AG09319 (cell line): ENCODE data around the gene KRT7.

Source experiments
- DNase-seq: peaks from one replicate; pipeline ENCODE4 v3.0.0-alpha.2; 2010; ENCODE audit warnings: low read depth; ENCODE audit errors: extremely low read depth
- TF ChIP-seq, protein P1 (sequence below): IDR thresholded peaks from 2 replicates; pipeline ENCODE4 v1.5.1; 2011; ENCODE audit warnings: low read depth, mild to moderate bottlenecking, inconsistent platforms, low read length, moderate library complexity

Gene KRT7

DNA sequence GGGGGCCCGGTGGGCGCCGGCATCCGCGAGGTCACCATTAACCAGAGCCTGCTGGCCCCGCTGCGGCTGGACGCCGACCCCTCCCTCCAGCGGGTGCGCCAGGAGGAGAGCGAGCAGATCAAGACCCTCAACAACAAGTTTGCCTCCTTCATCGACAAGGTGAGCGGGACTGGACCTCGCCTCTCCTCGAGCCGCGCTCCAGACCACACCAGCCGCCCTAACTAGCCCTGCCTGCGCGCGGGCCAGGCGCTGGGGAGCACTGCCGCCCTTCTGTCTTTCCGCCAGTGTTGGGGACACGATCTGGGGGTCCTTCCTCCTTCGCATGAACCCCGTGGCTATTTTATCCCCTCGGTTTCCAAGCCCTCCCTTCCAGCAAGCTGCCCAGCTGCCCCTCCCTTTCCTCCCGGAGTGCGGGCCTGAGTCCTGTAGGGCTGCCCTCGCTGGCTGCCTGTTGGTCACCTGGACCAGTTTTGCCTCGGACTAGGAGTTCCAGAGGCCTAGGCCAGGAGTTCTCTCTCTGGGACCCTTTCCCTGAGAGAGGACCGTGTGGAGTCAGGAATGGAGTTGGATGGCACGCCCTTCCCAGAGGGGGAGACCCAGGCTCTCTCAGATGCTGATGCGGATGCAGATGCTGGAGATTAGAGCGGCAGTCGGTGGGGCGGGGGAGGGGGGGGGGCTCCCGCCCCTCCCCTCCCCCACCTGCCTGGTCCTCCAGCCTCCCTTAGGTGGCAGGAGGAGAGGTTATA, 592 bp downstream of the KRT7 start:
- TF ChIP-seq, protein P1, sequence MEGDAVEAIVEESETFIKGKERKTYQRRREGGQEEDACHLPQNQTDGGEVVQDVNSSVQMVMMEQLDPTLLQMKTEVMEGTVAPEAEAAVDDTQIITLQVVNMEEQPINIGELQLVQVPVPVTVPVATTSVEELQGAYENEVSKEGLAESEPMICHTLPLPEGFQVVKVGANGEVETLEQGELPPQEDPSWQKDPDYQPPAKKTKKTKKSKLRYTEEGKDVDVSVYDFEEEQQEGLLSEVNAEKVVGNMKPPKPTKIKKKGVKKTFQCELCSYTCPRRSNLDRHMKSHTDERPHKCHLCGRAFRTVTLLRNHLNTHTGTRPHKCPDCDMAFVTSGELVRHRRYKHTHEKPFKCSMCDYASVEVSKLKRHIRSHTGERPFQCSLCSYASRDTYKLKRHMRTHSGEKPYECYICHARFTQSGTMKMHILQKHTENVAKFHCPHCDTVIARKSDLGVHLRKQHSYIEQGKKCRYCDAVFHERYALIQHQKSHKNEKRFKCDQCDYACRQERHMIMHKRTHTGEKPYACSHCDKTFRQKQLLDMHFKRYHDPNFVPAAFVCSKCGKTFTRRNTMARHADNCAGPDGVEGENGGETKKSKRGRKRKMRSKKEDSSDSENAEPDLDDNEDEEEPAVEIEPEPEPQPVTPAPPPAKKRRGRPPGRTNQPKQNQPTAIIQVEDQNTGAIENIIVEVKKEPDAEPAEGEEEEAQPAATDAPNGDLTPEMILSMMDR: no peak

DNA sequence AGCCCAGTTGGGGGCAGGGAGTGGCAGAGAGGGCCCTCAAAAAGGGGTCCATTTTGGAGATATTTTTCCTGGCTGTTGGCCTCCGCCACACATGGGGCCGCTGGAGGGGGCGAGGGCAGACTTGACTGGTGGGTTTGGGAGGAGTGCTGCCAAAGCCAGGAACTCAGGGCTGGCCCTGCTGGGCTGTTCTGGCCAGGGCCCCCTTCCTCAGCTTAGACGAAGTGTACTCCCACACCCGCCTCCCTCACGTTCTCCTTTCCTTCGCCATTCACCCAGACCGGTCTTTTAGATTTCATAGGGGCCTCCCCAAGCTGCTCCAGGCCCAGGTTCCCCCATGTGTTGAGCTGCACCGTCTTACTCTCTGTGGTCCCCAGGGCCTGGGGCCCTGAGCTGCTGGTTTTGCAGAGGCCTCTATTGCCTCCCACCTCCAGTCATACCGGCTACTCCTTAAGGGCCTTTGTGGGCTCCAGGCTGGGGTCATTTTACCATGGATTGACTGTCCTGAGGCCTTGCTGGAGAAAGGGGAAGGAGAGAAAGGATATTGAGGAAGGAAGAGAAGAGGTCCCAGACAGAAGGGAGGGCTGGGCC, 1.3 kb downstream of the KRT7 start:
- DNase-seq: no peak
- TF ChIP-seq, protein P1: no peak

More for the DNA sequence above, 592 bp downstream of the KRT7 start:
- no peak for DNase-seq

DNA sequence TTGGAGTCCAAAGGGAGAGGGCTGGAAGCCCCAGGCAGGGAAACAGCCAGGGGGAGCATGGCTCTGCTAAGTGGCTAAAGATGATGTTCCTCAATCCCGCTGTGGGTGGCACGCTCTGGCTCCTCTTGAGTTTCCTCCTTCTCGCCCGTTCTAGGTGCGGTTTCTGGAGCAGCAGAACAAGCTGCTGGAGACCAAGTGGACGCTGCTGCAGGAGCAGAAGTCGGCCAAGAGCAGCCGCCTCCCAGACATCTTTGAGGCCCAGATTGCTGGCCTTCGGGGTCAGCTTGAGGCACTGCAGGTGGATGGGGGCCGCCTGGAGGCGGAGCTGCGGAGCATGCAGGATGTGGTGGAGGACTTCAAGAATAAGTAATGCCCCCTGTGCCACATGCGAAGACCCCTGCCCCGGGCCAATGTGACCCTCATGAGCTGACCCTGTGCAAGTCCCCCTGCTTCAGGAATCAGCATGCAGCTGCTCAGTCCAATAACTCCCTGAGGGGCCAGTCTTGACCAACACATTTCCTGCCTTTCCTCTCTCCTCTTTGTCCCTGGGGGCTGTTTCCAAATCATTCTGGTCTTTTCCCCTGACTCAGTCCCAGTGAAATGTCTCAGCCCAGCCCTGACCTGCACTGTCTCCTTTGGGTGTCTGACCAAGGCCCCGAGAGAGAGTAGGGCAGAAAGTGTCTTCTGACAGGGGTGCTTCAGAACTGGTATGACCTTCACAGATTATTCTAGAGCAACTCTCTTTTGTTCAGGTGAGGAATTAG, 2.1 kb downstream of the KRT7 start:
- DNase-seq: no peak
- TF ChIP-seq, protein P1: no peak

DNA sequence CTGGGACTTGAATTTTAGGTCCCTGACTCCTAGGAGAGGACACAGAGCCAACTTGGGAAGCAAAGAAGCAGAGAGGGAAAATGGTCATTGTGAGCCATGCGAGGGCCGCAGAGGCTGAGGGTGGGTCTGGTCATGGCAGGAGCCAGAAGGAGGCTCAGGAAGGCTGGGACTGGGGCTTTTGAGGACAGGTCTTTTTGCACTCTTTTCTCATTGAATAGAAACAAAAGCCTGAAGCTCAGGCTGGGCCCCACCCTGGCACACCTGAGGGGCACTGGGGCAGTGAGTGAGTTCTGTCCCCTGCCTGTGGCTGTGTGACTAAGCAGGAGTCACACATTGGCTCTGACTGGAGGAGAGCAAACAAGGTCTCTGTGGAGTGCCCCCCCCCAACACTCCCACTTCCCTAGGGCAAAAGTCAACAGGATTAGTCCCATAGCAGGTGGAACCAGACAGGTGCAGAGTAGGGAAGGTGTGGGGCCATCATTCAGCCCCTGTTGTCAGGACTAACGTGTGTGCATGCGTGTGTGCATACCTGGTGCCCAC, 2.8 kb downstream of the KRT7 start:
- TF ChIP-seq, protein P1: no peak
- no peak for DNase-seq

DNA sequence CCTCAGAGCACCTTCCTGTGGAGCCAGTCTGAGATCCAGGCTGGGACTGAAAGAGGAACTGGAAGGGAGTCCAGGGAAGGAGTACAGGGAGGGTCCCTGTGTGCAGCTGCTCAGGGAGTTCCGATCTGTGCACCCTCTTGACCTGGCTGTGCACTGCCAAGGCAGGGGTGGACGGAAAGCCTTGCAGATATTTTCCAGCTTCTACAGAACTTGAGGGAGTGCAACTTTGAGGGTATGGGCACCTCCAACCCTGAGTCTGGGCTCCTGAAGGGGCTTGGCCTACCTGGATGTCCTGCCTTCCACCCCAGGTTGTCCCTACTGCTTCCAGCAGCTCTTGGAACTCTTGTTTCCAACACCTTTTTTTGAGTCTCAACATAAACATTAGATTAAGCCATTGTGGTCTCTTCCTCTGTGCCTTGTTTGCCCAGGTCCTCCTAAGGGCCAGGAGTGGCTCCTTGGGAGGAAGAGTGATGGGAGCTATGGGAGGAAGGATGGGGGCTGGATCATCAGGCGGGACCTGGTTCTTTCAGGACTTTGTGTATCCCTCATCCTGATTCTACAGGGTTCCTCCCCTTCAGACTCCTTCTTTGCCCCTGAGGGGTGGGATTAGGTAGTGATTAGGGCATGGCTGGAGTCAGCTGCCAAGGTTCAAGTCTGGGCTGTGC, 3.5 kb downstream of the KRT7 start:
- TF ChIP-seq, protein P1: no peak
- no peak for DNase-seq

DNA sequence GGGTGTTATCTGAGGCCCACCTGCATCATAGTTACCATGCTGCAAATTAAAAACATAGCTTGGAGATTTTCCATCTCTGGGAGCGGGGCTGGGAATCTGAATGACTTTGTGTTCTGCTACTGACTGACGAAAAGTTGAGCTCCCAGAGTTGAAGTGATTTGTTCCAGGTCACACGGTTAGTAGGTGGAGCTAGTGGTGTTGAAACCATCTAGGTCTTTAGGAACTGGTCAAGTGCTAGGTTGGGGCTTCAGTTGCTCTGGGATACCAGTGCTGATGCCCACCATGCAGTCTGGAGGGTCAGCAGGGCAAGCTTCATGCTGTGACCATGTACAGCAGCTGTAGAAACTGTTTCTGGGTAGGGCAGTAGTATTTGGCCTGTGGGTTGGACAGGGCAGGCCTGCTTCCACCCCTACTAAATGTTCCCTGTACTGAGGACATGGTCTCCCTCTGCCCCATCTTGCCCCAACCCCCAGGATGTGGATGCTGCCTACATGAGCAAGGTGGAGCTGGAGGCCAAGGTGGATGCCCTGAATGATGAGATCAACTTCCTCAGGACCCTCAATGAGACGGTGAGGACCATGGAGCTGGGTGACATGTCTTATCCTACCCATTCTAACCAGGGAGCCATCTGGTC, 5.3 kb downstream of the KRT7 start:
- TF ChIP-seq, protein P1: no peak
- no peak for DNase-seq
